ENCODE results near the gene GIPC2. TPM values are rescaled to one million over a fixed set of nuclear protein-coding genes. Genes with fewer than 3 reads are reported as not detected.

GIPC2 gene
- total and polyA plus RNA-seq, 9 of the 15 experiments (the other 6 are each of a cell fraction or from before 2014, with no cell fraction given), result 0.01 to 0.05 (median 0.04) TPM; not detected in 3

DNA sequence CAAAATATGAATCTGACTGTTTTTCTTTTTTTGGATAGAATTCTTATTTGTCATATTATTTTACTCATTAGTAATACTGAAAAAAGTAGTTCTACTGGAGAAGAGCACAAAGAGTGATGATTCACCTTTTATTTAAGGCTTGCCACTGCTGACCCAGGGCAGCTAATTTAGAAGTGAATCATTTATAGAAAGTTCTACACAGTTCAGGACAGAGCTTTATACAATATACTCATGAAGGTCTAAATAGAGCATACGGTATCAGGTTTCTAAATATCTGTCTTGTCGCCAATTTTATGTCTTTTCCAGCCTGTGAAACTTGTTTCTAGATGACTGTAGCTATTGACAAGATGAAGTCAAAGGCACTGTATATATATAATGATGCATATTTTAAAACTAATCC is 25.0 kb downstream of the GIPC2 start (continued):
- TF ChIP-seq, protein P1, sequence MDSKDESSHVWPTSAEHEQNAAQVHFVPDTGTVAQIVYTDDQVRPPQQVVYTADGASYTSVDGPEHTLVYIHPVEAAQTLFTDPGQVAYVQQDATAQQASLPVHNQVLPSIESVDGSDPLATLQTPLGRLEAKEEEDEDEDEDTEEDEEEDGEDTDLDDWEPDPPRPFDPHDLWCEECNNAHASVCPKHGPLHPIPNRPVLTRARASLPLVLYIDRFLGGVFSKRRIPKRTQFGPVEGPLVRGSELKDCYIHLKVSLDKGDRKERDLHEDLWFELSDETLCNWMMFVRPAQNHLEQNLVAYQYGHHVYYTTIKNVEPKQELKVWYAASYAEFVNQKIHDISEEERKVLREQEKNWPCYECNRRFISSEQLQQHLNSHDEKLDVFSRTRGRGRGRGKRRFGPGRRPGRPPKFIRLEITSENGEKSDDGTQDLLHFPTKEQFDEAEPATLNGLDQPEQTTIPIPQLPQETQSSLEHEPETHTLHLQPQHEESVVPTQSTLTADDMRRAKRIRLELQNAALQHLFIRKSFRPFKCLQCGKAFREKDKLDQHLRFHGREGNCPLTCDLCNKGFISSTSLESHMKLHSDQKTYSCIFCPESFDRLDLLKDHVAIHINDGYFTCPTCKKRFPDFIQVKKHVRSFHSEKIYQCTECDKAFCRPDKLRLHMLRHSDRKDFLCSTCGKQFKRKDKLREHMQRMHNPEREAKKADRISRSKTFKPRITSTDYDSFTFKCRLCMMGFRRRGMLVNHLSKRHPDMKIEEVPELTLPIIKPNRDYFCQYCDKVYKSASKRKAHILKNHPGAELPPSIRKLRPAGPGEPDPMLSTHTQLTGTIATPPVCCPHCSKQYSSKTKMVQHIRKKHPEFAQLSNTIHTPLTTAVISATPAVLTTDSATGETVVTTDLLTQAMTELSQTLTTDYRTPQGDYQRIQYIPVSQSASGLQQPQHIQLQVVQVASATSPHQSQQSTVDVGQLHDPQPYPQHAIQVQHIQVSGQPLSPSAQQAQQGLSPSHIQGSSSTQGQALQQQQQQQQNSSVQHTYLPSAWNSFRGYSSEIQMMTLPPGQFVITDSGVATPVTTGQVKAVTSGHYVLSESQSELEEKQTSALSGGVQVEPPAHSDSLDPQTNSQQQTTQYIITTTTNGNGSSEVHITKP (IDR thresholded peaks at IDR 0.05; ENCODE audit: partially characterized antibody), result no peak
- TF ChIP-seq NR2C1 (IDR thresholded peaks at IDR 0.05) (no peak), NR2C1 (tag; IDR thresholded peaks at IDR 0.05) (no peak)

DNA sequence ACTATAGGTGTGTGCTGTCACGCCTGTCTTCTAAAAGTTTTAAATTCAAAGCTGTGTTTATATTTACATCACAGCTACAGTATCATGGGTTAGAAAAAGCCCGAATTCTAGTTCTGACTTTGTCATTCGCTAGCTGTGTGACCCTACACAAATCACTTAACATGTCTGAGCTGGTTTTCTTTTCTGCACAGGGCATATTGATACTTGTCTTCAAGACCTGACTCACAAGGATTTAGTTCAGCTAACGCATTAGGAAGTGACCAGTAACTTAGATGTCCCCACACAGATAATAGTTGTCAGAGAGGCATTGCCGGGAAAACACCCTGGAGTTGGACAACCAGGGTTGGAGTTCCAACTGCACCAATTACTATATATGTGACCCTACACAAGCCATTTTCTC is 25.9 kb downstream of the GIPC2 start:
- POLR2A ChIA-PET, result interaction anchor here (0.9 to 2.4 kb wide), 3 partner anchors 12 to 67 kb away, joined by 4 to 9 read pairs (median 4); partner anchors contain the start of gene DNAJB4
- no TSS peak for BruUV-seq (replicated peaks)
- peak; percentile 32 for FAIRE-seq
- TF ChIP-seq BRD9 (IDR thresholded peaks at IDR 0.05; ENCODE audit: low read depth, partially characterized antibody) (no peak), BRD4 (IDR thresholded peaks at IDR 0.05) (no peak), RBM39 (optimal IDR thresholded peaks at IDR 0.05; ENCODE audit: low read depth, low read length) (no peak), ZNF146 (CRISPR knock-in tag; IDR thresholded peaks at IDR 0.05; ENCODE audit: unreplicated experiment) (no peak), CBX1 (IDR thresholded peaks at IDR 0.05; ENCODE audit: low read depth) (no peak), CBX3 (IDR thresholded peaks at IDR 0.05; ENCODE audit: borderline replicate concordance in 1 of 2, low read length in 2 of 2) (no peak), ZFX (CRISPR knock-in tag; IDR thresholded peaks at IDR 0.05) (no peak), ZNF561 (CRISPR knock-in tag; conservative IDR thresholded peaks at IDR 0.05) (no peak), ZNF124 (CRISPR knock-in tag; IDR thresholded peaks at IDR 0.05) (no peak)
- TF ChIP-seq, protein P2, sequence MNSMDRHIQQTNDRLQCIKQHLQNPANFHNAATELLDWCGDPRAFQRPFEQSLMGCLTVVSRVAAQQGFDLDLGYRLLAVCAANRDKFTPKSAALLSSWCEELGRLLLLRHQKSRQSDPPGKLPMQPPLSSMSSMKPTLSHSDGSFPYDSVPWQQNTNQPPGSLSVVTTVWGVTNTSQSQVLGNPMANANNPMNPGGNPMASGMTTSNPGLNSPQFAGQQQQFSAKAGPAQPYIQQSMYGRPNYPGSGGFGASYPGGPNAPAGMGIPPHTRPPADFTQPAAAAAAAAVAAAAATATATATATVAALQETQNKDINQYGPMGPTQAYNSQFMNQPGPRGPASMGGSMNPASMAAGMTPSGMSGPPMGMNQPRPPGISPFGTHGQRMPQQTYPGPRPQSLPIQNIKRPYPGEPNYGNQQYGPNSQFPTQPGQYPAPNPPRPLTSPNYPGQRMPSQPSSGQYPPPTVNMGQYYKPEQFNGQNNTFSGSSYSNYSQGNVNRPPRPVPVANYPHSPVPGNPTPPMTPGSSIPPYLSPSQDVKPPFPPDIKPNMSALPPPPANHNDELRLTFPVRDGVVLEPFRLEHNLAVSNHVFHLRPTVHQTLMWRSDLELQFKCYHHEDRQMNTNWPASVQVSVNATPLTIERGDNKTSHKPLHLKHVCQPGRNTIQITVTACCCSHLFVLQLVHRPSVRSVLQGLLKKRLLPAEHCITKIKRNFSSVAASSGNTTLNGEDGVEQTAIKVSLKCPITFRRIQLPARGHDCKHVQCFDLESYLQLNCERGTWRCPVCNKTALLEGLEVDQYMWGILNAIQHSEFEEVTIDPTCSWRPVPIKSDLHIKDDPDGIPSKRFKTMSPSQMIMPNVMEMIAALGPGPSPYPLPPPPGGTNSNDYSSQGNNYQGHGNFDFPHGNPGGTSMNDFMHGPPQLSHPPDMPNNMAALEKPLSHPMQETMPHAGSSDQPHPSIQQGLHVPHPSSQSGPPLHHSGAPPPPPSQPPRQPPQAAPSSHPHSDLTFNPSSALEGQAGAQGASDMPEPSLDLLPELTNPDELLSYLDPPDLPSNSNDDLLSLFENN (IDR thresholded peaks at IDR 0.05; ENCODE audit: low read depth in 2 of 2, low read length in 2 of 2), result no peak
- TF ChIP-seq, protein P3, sequence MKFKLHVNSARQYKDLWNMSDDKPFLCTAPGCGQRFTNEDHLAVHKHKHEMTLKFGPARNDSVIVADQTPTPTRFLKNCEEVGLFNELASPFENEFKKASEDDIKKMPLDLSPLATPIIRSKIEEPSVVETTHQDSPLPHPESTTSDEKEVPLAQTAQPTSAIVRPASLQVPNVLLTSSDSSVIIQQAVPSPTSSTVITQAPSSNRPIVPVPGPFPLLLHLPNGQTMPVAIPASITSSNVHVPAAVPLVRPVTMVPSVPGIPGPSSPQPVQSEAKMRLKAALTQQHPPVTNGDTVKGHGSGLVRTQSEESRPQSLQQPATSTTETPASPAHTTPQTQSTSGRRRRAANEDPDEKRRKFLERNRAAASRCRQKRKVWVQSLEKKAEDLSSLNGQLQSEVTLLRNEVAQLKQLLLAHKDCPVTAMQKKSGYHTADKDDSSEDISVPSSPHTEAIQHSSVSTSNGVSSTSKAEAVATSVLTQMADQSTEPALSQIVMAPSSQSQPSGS (CRISPR knock-in tag; IDR thresholded peaks at IDR 0.05), result no peak

More for the DNA sequence above, 25.9 kb downstream of the GIPC2 start:
- CTCF ChIA-PET (ENCODE audit: low intra/inter-chr PET ratio), result no interaction called here
- H3K36me3 ChIP-seq (ENCODE audit: control insufficient read depth, insufficient read depth, low read length), result no peaks in the 10 kb centered on the region
- H3K9me1 ChIP-seq (ENCODE audit: control insufficient read depth, insufficient read depth, low read length), result no peaks in the 10 kb centered on the region
- H3K27me3 ChIP-seq (ENCODE audit: control insufficient read depth in 2 of 2, insufficient read depth in 2 of 2, low read length in 2 of 2), result peaks cover 0 to 6% of the 10 kb centered on the region in 2 experiments; a peak in 2 of 5 replicates
- no peak overlapping the region for H3K27ac ChIP-seq (ENCODE audit: extremely low read depth, low read depth, low read length)
- no peaks in the 10 kb centered on the region for H3K4me1 ChIP-seq (replicated peaks in 1 of 2; ENCODE audit: control insufficient read depth in 2 of 2, insufficient read depth in 2 of 2, low read length in 2 of 2)
- H2AFZ ChIP-seq (ENCODE audit: low read depth, low read length), result no peak overlapping the region
- H3K9me3 ChIP-seq (replicated peaks; ENCODE audit: control insufficient read depth, insufficient read depth, low read depth, low read length), result no peaks in the 10 kb centered on the region
- intact Hi-C loops (cut with micrococcal nuclease) (no loop called here), in situ Hi-C loops (cut with MboI) (no loop called here)
- H3K9ac ChIP-seq (ENCODE audit: insufficient read depth in 1 of 2, low read depth in 2 of 2, low read length in 2 of 2), result no peak overlapping the region
- 8% methylated on average over 5 of the region's 5 CpGs for WGBS (ENCODE audit: insufficient coverage, low coverage, missing lambda C conversion rate)
- no peak; the same call in 2 of the 3 replicates for ATAC-seq
- H3K79me2 ChIP-seq (ENCODE audit: control insufficient read depth, insufficient read depth, low read length), result no peaks in the 10 kb centered on the region
- H4K20me1 ChIP-seq (replicated peaks; ENCODE audit: control insufficient read depth, insufficient read depth, low read length), result no peaks in the 10 kb centered on the region
- H3K4me2 ChIP-seq (ENCODE audit: insufficient read depth, low read length), result no peak overlapping the region
- no peak overlapping the region for H3K4me3 ChIP-seq
- no peak for DNase-seq (ENCODE audit: extremely low read depth in 1 of 4, low spot score in 3 of 4)

Measured in K562 (cell line).